Embryonic facial prominence (tissue), 1 donor: Measurements from ENCODE around the gene AFF3.

ENCODE experiments used
- DNase-seq: peaks from one replicate; pipeline ENCODE4 v3.0.0-alpha.2; 2016; ENCODE audit errors: extremely low spot score

The AFF3 gene

GRCh38 chr2:100043891-100044255 is 98.5 kb downstream of the AFF3 start:
- DNase-seq, result no peak

GRCh38 chr2:100043081-100043890 is 99.1 kb downstream of the AFF3 start:
- DNase-seq, result no peak

- DNase-seq, result no peak
These were observed 99.8 kb downstream of the AFF3 start for GRCh38 chr2:100042562-100042961.

DNA sequence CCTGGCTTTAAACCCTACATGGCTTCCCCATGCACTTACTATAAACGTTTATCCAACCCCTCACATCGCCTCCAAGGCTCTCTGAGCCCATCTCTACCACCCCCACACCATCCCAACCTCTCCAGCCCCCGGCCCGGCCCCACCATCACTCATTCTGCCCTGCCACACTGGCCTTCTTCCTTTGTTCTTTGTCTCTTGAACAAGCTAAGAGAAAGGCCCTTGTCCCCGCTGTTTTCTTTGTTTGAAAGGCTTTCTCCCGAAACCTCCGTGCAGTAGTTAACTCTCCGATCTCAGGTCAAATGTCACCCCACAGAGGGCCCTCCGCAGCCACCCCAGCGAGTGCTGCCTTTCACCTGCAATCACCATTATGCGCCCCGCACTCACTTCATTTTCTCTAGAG is 100.4 kb downstream of the AFF3 start:
- no peak for DNase-seq

DNA sequence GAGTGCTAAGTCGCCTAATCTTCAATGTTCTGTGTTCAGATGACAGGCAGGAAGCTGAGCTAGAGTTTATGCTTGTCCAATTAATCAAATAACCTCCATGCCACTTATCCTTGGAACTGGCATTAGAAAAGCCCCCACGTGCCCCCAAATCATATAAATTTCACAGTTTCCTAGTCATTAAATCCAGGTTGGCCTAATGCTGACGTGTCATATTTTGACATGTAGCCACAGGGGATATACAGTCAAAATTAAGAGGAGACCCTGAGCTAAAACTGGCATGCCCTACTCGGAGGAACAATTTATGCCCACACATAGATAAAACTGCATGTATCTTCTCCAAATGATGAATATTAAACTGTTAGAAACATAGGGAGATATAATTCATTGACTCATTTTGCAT is 101.0 kb downstream of the AFF3 start:
- no peak for DNase-seq

DNA sequence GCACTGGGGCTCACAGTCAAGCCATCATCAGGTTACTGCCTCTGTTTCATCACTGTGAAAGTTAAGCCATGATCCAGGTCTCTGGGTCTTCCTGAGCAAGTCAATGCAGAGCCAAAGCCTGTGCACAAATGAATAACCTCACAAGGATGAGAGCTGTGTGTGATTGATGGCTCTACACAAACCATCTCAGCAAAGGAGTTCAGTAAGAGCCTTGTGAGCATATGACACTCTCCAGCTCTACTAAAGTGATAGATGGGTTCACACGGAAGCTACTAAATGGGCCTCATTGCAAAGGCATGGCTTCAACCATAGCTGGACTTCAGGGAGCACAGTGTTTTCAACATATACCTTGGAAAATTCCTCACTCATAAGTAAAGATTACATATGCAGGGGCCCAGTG is 101.5 kb downstream of the AFF3 start:
- DNase-seq, result no peak

GRCh38 chr2:100039291-100039980 is 103.0 kb downstream of the AFF3 start:
- DNase-seq, result no peak

DNA sequence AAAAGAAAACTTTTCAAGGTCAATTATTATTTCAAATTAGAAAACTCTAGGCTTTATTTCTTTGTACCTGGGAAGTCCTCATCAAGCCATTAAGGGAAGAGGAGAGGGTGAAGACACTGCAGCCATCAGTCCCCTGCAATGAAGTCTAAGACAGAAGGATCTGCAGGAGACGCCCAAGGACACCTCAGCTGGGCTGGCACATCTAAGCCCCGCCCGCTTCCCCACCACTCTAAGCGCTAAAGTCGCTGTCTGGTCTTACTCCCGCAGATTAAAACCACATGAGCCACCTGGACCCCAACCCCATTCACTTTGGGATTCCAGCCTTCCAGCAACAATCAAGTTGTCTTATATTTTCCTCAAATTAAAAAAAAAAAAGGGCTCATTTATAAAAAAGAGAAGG is 104.4 kb downstream of the AFF3 start:
- DNase-seq, result no peak

- DNase-seq, result no peak
These were observed 105.6 kb downstream of the AFF3 start for GRCh38 chr2:100036793-100037192.

- no peak for DNase-seq
These were observed 106.4 kb downstream of the AFF3 start for GRCh38 chr2:100036026-100036425.

DNA sequence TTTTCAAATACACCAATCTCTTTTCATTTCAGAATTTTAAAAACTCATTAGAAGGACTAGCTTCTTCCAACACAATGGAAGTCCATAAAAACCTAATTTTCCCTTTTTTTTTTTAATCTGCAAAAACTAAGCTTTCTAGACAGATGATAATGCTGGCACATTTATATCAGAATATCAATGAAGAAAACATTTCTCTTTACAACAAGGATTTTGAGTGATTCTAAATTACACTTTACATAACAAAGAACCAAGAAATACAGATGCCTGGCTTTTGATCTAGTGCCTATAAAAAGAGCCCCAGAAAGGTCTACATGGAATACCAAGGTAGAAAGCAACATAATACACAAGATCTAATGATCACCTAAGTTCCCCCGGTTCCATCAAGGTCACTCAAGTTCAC is 108.0 kb downstream of the AFF3 start:
- no peak for DNase-seq

DNA sequence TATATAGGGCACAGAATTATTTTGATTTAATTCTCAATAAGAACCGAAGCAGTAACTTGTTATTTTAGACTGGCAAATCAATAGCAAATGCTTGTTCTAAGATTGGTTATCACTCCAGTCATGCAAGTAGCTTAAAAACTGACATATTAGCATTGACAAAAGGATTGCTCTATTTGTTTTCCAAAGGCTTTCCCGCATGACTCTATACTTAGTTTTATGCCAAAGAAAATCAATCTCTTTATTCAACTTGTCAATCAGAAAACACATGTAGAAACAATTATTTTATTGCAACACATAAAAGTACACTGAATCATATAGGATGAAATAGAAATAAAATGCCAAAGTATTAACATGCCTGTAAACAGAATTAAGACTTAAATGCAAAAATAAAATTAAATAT is 108.4 kb downstream of the AFF3 start:
- DNase-seq, result no peak

- no peak for DNase-seq
These were observed 110.8 kb downstream of the AFF3 start for GRCh38 chr2:100031604-100032003.

DNA sequence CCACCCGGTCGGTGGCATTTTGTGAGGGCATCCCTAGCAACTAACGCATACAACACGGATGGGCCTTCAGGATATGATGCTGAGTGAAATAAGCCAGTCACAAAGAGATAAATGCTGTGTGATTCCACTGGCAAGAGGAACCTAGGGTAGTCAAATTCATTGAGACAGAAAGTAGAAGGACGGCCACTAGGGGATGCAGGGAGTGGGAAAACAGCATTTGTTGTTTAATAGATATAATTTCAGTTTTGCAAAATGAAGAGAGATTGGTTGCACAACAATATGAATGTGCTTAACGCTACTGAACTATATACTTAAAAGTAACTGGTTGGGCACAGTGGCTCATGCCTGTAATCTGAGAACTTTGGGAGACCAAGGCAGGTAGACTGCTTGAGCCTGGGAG is 112.9 kb downstream of the AFF3 start:
- no peak for DNase-seq

DNA sequence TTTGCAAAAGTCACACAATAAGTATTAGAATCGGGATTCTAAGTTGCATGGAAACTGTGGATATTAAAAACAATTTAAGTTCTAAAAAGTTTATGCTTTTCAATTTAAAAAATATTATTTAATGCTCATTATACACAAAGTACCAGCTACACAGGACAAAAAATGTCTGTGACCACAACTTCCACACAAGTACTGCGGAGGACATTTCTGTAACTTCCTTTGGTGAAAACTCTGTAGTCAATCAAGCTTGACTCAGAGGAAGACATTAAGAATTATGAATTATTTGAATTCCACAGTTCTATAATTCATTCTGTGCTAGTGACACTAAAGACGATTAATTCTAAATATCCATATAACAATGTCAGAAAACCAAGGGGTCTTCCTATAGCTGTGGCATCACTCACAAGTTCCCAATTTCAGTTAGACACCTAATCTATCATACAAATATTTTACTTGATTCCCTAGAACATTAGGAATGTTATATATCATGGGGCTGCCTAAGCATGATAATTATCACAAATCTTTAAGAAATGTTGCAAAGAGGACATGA is 120.5 kb downstream of the AFF3 start:
- DNase-seq, result no peak

- no peak for DNase-seq
These were observed 122.9 kb downstream of the AFF3 start for GRCh38 chr2:100019499-100019898.

GRCh38 chr2:100018341-100019193 is 123.8 kb downstream of the AFF3 start:
- no peak for DNase-seq

DNA sequence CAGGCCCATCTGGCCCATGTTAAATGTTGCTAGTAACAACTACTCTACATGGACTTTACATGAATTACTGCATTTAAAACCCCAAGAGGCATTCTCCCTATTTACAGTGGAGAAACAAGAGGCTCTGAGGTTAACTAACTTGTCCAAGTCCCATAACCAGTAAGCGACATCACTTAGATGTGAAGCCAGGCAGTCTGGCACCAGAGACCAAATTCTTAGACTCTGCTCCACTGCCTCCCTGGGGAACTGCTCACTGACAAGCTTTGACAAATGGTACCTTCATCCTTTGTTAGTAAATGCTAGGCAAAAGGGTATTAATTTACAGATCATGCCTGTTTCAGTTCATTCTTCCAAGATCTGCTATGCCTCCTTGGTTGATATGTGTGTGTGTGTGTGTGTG is 124.8 kb downstream of the AFF3 start:
- no peak for DNase-seq

- DNase-seq, result no peak
These were observed 125.6 kb downstream of the AFF3 start for GRCh38 chr2:100016756-100017155.

GRCh38 chr2:100015849-100016248 is 126.5 kb downstream of the AFF3 start:
- DNase-seq, result no peak

- no peak for DNase-seq
These were observed 128.3 kb downstream of the AFF3 start for GRCh38 chr2:100013892-100014677.
